ENCODE measurements around the gene TRIO.

The TRIO gene

GRCh38 chr5:14280294-14280854 is 137.2 kb downstream of the TRIO start:
- no peaks in the 10 kb centered on the region for H3K9me3 Mint-ChIP-seq
- DNase-seq (ENCODE audit: low spot score in 2 of 2) (no peak), ATAC-seq (ENCODE audit: low read depth) (no peak)
- H3K27me3 Mint-ChIP-seq, result no peaks in the 10 kb centered on the region
- H3K4me3 Mint-ChIP-seq, result no peak overlapping the region
- peaks cover 34% of the 10 kb centered on the region for H3K36me3 Mint-ChIP-seq
- peaks cover 31% of the 10 kb centered on the region for H3K4me1 Mint-ChIP-seq
- no peak overlapping the region for H3K27ac Mint-ChIP-seq

DNA sequence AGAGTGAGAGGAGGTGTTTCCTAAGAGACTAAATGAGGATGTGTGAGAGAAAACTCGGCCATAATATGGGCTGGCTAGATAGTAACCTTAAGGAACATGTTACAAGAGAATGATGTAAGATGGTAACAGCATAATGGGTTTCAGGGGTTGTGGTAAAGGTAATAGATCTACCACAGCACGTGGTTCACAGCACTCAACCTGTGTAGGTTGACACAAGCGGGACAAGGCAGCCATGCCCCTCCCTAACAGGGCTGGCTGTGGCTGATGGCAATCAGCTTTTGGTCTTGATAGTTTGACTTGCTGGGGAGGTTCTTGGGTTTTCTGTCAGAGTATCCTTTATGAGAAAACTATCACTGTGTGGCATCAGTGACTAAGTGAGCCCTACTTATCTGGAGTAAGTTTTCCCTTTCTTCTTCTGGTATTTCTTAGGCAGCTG is 138.6 kb downstream of the TRIO start:
- H3K4me1 Mint-ChIP-seq, result peaks cover 37% of the 10 kb centered on the region
- peaks cover 34% of the 10 kb centered on the region for H3K36me3 Mint-ChIP-seq
- no peak overlapping the region for H3K27ac Mint-ChIP-seq
- ATAC-seq (ENCODE audit: low read depth) (no peak), DNase-seq (ENCODE audit: low spot score in 2 of 2) (no peak)
- no peak overlapping the region for H3K4me3 Mint-ChIP-seq
- no peaks in the 10 kb centered on the region for H3K9me3 Mint-ChIP-seq
- H3K27me3 Mint-ChIP-seq, result no peaks in the 10 kb centered on the region

- Mint-ChIP-seq H3K27ac (no peak overlapping the region), H3K9me3 (no peaks in the 10 kb centered on the region), H3K36me3 (peaks cover 32% of the 10 kb centered on the region), H3K4me3 (no peak overlapping the region), H3K27me3 (no peaks in the 10 kb centered on the region), H3K4me1 (peaks cover 31% of the 10 kb centered on the region)
- no peak for DNase-seq (ENCODE audit: low spot score in 2 of 2)
- ATAC-seq (ENCODE audit: low read depth), result no peak
These were observed 140.0 kb downstream of the TRIO start for GRCh38 chr5:14283139-14283538.

- Mint-ChIP-seq H3K9me3 (no peaks in the 10 kb centered on the region), H3K27me3 (no peaks in the 10 kb centered on the region), H3K4me3 (no peak overlapping the region), H3K4me1 (peaks cover 30% of the 10 kb centered on the region), H3K36me3 (peaks cover 37% of the 10 kb centered on the region), H3K27ac (peak overlapping the region; percentile 60)
- no peak for DNase-seq (ENCODE audit: low spot score in 2 of 2)
- ATAC-seq (ENCODE audit: low read depth), result no peak
These were observed 141.4 kb downstream of the TRIO start for GRCh38 chr5:14284392-14285148.

GRCh38 chr5:14286007-14286406 is 142.9 kb downstream of the TRIO start:
- Mint-ChIP-seq H3K36me3 (peaks cover 31% of the 10 kb centered on the region), H3K4me3 (peak overlapping the region; percentile 29), H3K9me3 (no peaks in the 10 kb centered on the region), H3K4me1 (peaks cover 28% of the 10 kb centered on the region), H3K27ac (no peak overlapping the region), H3K27me3 (no peaks in the 10 kb centered on the region)
- no peak for DNase-seq (ENCODE audit: low spot score in 2 of 2)
- ATAC-seq (ENCODE audit: low read depth), result no peak

- H3K36me3 Mint-ChIP-seq, result peaks cover 28% of the 10 kb centered on the region
- ATAC-seq (ENCODE audit: low read depth), result peak; percentile 97
- peaks cover 24% of the 10 kb centered on the region for H3K4me1 Mint-ChIP-seq
- H3K27me3 Mint-ChIP-seq, result no peaks in the 10 kb centered on the region
- H3K9me3 Mint-ChIP-seq, result no peaks in the 10 kb centered on the region
- DNase-seq (ENCODE audit: low spot score in 2 of 2), result peak in 1 of 2 donors; percentile 44
- peak overlapping the region; percentile 27 for H3K4me3 Mint-ChIP-seq
- H3K27ac Mint-ChIP-seq, result peak overlapping the region; percentile 45
These were observed 143.7 kb downstream of the TRIO start for GRCh38 chr5:14286574-14287421.

DNA sequence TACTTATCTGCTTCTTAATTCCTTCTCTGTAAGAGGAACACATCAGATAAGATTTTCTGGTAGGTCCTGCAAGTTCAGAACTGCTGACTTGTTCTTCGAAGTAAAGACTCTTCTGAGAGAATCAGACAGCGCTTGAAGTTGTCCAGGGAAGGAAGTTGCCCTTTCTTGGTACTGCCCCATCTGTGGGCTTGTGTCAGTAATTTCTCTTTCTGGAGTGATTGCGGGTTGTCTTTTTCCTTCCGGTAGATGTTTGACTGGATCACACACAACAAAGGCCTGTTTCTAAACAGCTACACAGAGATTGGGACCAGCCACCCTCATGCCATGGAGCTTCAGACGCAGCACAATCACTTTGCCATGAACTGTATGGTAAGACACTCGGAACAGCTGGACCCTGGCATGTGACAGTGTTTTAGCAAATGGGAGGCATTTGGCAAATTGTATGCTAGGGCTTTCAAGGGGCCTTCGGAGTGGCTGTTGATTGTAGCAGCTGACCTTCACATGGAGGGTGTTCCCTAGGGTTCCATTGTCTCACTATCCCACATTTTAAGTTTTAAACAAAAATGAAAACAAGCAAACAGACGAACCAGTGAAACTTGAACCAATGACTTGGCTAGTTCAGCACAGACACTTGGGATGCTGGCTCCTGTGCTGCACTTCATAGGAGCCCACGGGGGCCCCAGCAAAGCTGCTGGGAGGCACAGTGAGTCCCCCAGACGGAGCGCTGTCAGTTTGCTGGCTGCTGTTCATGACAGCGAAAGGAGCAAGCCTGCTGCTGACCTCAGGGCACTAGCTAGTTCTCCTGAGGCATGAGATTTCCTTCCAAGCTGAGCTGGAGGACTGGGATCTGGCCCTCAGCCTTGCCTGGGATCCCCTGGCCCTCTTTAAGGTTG is 149.9 kb downstream of the TRIO start:
- Mint-ChIP-seq H3K27me3 (no peaks in the 10 kb centered on the region), H3K4me1 (no peaks in the 10 kb centered on the region), H3K36me3 (peaks cover 45% of the 10 kb centered on the region), H3K4me3 (no peak overlapping the region), H3K9me3 (no peaks in the 10 kb centered on the region), H3K27ac (no peak overlapping the region)
- DNase-seq (ENCODE audit: low spot score in 2 of 2) (no peak), ATAC-seq (ENCODE audit: low read depth) (no peak)

- no peak overlapping the region for H3K4me3 Mint-ChIP-seq
- H3K36me3 Mint-ChIP-seq, result peaks cover 47% of the 10 kb centered on the region
- ATAC-seq (ENCODE audit: low read depth), result no peak
These were observed 152.5 kb downstream of the TRIO start for GRCh38 chr5:14295610-14296009.

GRCh38 chr5:14296533-14297331 is 153.6 kb downstream of the TRIO start:
- no peak for DNase-seq (ENCODE audit: low spot score in 2 of 2)
- Mint-ChIP-seq H3K4me1 (no peaks in the 10 kb centered on the region), H3K36me3 (peaks cover 47% of the 10 kb centered on the region), H3K9me3 (no peaks in the 10 kb centered on the region), H3K27me3 (no peaks in the 10 kb centered on the region), H3K4me3 (no peak overlapping the region), H3K27ac (peak overlapping the region; percentile 38)
- no peak for ATAC-seq (ENCODE audit: low read depth)

More at GRCh38 chr5:14295610-14296009, 152.5 kb downstream of the TRIO start:
- Mint-ChIP-seq H3K4me1 (no peaks in the 10 kb centered on the region), H3K27me3 (no peaks in the 10 kb centered on the region), H3K27ac (peak overlapping the region; percentile 25), H3K9me3 (no peaks in the 10 kb centered on the region)
- DNase-seq (ENCODE audit: low spot score in 2 of 2), result no peak

DNA sequence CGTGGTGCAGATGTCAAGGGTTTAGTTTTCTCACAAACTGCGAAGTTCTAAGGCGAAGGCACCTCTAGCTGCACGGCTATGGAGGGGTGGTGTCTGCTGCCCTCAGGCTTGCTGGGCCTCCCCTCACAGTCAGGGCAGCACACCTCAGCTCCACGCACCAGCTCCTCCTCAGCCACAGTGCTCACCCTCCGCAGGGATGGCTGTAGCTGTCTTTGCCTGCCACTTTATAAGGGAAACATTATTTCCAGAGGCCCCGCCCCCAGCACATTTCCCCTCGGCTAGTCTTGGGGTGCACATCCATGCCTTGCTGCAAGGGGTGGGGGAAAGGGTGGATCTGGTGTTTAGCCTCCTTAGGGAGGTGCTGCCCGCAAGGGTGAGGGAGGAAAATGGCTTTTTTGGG is 154.6 kb downstream of the TRIO start:
- Mint-ChIP-seq H3K36me3 (peaks cover 47% of the 10 kb centered on the region), H3K4me1 (peaks cover 2% of the 10 kb centered on the region), H3K9me3 (no peaks in the 10 kb centered on the region), H3K4me3 (no peak overlapping the region), H3K27ac (no peak overlapping the region), H3K27me3 (no peaks in the 10 kb centered on the region)
- ATAC-seq (ENCODE audit: low read depth) (no peak), DNase-seq (ENCODE audit: low spot score in 2 of 2) (no peak)

GRCh38 chr5:14298126-14298847 is 155.1 kb downstream of the TRIO start:
- Mint-ChIP-seq H3K4me3 (no peak overlapping the region), H3K27me3 (no peaks in the 10 kb centered on the region), H3K36me3 (peaks cover 48% of the 10 kb centered on the region), H3K4me1 (peaks cover 8% of the 10 kb centered on the region), H3K9me3 (no peaks in the 10 kb centered on the region), H3K27ac (peak overlapping the region; percentile 52)
- DNase-seq (ENCODE audit: low spot score in 2 of 2), result no peak
- no peak for ATAC-seq (ENCODE audit: low read depth)

GRCh38 chr5:14299666-14300065 is 156.5 kb downstream of the TRIO start:
- no peak overlapping the region for H3K27ac Mint-ChIP-seq
- peaks cover 10% of the 10 kb centered on the region for H3K4me1 Mint-ChIP-seq
- H3K36me3 Mint-ChIP-seq, result peaks cover 53% of the 10 kb centered on the region
- no peak overlapping the region for H3K4me3 Mint-ChIP-seq
- ATAC-seq (ENCODE audit: low read depth) (no peak), DNase-seq (ENCODE audit: low spot score in 2 of 2) (no peak)
- H3K9me3 Mint-ChIP-seq, result no peaks in the 10 kb centered on the region
- no peaks in the 10 kb centered on the region for H3K27me3 Mint-ChIP-seq

All from memory B cell (primary cell).